ES-I3 (cell line): ENCODE measurements around the gene OR8D4.
"Not testable (repeated sequence)": the region's sequence is repeated elsewhere in the genome, so short reads cannot be mapped to it uniquely, and the experiment has no call there.

ENCODE experiments used
- H3K36me3 ChIP-seq: 2 replicates; pipeline ENCODE4 v1.6.1; 2013; ENCODE audit warnings: mild to moderate bottlenecking, low read length, control low read depth, moderate library complexity; ENCODE audit not compliant: insufficient read depth
- H3K4me1 ChIP-seq: 2 replicates; pipeline ENCODE4 v1.6.1; 2013; ENCODE audit warnings: mild to moderate bottlenecking, control low read depth, low read length; ENCODE audit not compliant: insufficient read depth
- H3K9ac ChIP-seq: 2 replicates; pipeline ENCODE4 v1.6.1; 2013; ENCODE audit warnings: low read depth, mild to moderate bottlenecking, low read length, moderate library complexity
- H3K9me3 ChIP-seq: 2 replicates; pipeline ENCODE4 v1.6.1; 2013; ENCODE audit warnings: mild to moderate bottlenecking, low read length, moderate library complexity; ENCODE audit not compliant: control insufficient read depth, insufficient read depth

OR8D4 gene

GRCh38 chr11:123901867-123902266, at the start of gene OR8D4:
Gene OR8D4, plus strand, starts transcription at chr11:123902167. Its CDS starts 4,265 bp downstream, at chr11:123906432.
- Histone ChIP-seq H3K4me1 (peaks cover 3% of the 10 kb centered on the region; the same call in 1 of the 2 replicates), H3K36me3 (no peaks in the 10 kb centered on the region), H3K9me3 (no peaks in the 10 kb centered on the region), H3K9ac (no peak within 1 kb of the TSS)

GRCh38 chr11:123852321-123852720, 49.6 kb upstream of the OR8D4 start:
- no peak overlapping the region for H3K9ac ChIP-seq
- H3K36me3 ChIP-seq, result no peaks in the 10 kb centered on the region
- peaks cover 14% of the 10 kb centered on the region; the same call in 1 of the 2 replicates for H3K4me1 ChIP-seq

GRCh38 chr11:123853038-123853437, 48.9 kb upstream of the OR8D4 start:
- Histone ChIP-seq H3K9me3 (peaks cover 3% of the 10 kb centered on the region), H3K9ac (no peak overlapping the region), H3K36me3 (no peaks in the 10 kb centered on the region), H3K4me1 (peaks cover 14% of the 10 kb centered on the region; the same call in 1 of the 2 replicates)

More at GRCh38 chr11:123852321-123852720, 49.6 kb upstream of the OR8D4 start:
- peaks cover 3% of the 10 kb centered on the region for H3K9me3 ChIP-seq

- Histone ChIP-seq H3K4me1 (peaks cover 23% of the 10 kb centered on the region), H3K9ac (no peak overlapping the region), H3K9me3 (peaks cover 3% of the 10 kb centered on the region; the same call in 1 of the 2 replicates), H3K36me3 (no peaks in the 10 kb centered on the region)
These were observed 45.5 kb upstream of the OR8D4 start for GRCh38 chr11:123856444-123856843.

- peaks cover 18% of the 10 kb centered on the region for H3K4me1 ChIP-seq
- H3K9me3 ChIP-seq, result no peaks in the 10 kb centered on the region
- H3K9ac ChIP-seq, result no peak overlapping the region
- H3K36me3 ChIP-seq, result no peaks in the 10 kb centered on the region
These were observed 42.2 kb upstream of the OR8D4 start for GRCh38 chr11:123859731-123860130.

GRCh38 chr11:123865293-123865692, 36.7 kb upstream of the OR8D4 start:
- H3K36me3 ChIP-seq, H3K9me3 ChIP-seq, H3K9ac ChIP-seq: not testable (repeated sequence)
- H3K4me1 ChIP-seq, result peaks cover 18% of the 10 kb centered on the region

- H3K9ac ChIP-seq, H3K36me3 ChIP-seq: not testable (repeated sequence)
These were observed 34.2 kb upstream of the OR8D4 start for GRCh38 chr11:123867795-123868194.

GRCh38 chr11:123880912-123881311, 21.1 kb upstream of the OR8D4 start:
- no peaks in the 10 kb centered on the region for H3K9me3 ChIP-seq
- no peak overlapping the region for H3K9ac ChIP-seq
- no peaks in the 10 kb centered on the region for H3K4me1 ChIP-seq
- no peaks in the 10 kb centered on the region for H3K36me3 ChIP-seq

More at GRCh38 chr11:123867795-123868194, 34.2 kb upstream of the OR8D4 start:
- peaks cover 13% of the 10 kb centered on the region; the same call in 1 of the 2 replicates for H3K4me1 ChIP-seq
- H3K9me3 ChIP-seq, result not testable (repeated sequence)

- no peaks in the 10 kb centered on the region for H3K36me3 ChIP-seq
These were observed 16.4 kb upstream of the OR8D4 start, which contains the start of gene TMEM225 for GRCh38 chr11:123885570-123885969. Gene TMEM225, minus strand, starts transcription at chr11:123885670. Its CDS starts 245 bp downstream, at chr11:123885425.

GRCh38 chr11:123892031-123892430, 9.9 kb upstream of the OR8D4 start:
- H3K4me1 ChIP-seq, result no peaks in the 10 kb centered on the region
- no peaks in the 10 kb centered on the region for H3K9me3 ChIP-seq
- no peak overlapping the region for H3K9ac ChIP-seq
- no peaks in the 10 kb centered on the region for H3K36me3 ChIP-seq

More at GRCh38 chr11:123885570-123885969, 16.4 kb upstream of the OR8D4 start, which contains the start of gene TMEM225:
- no peaks in the 10 kb centered on the region for H3K9me3 ChIP-seq
- H3K9ac ChIP-seq, result no peak within 1 kb of the TSS
- H3K4me1 ChIP-seq, result no peaks in the 10 kb centered on the region

GRCh38 chr11:123899792-123900191, 2.2 kb upstream of the OR8D4 start:
- Histone ChIP-seq H3K4me1 (peaks cover 3% of the 10 kb centered on the region; the same call in 1 of the 2 replicates), H3K36me3 (no peaks in the 10 kb centered on the region), H3K9ac (no peak overlapping the region), H3K9me3 (no peaks in the 10 kb centered on the region)

GRCh38 chr11:123903932-123904331, 2.0 kb downstream of the OR8D4 start:
- H3K36me3 ChIP-seq, result no peaks in the 10 kb centered on the region
- no peaks in the 10 kb centered on the region for H3K9me3 ChIP-seq
- H3K4me1 ChIP-seq, result peaks cover 3% of the 10 kb centered on the region; the same call in 1 of the 2 replicates
- no peak overlapping the region for H3K9ac ChIP-seq

- Histone ChIP-seq H3K4me1 (peaks cover 3% of the 10 kb centered on the region; the same call in 1 of the 2 replicates), H3K9me3 (no peaks in the 10 kb centered on the region), H3K36me3 (no peaks in the 10 kb centered on the region), H3K9ac (no peak overlapping the region)
These were observed 3.0 kb downstream of the OR8D4 start for GRCh38 chr11:123904932-123905331.

GRCh38 chr11:123905826-123906225, 3.9 kb downstream of the OR8D4 start:
- no peaks in the 10 kb centered on the region for H3K36me3 ChIP-seq
- H3K4me1 ChIP-seq, result peaks cover 3% of the 10 kb centered on the region; the same call in 1 of the 2 replicates

GRCh38 chr11:123920943-123921342, 19.0 kb downstream of the OR8D4 start:
- no peaks in the 10 kb centered on the region for H3K4me1 ChIP-seq

More at GRCh38 chr11:123905826-123906225, 3.9 kb downstream of the OR8D4 start:
- Histone ChIP-seq H3K9me3 (no peaks in the 10 kb centered on the region), H3K9ac (no peak overlapping the region)

More at GRCh38 chr11:123920943-123921342, 19.0 kb downstream of the OR8D4 start:
- Histone ChIP-seq H3K9me3 (no peaks in the 10 kb centered on the region), H3K36me3 (no peaks in the 10 kb centered on the region), H3K9ac (no peak overlapping the region)
